K562 (cell line): ENCODE data around the gene MERTK. TPM values are rescaled to one million over a fixed set of nuclear protein-coding genes. Genes with fewer than 3 reads are reported as not detected.

Source experiments
- ATAC-seq: fragments of 200-7000 bp; cut with Tn5 transposase; 3 replicates; pipeline ENCODE4 v1.9.1; 2020; ENCODE audit warnings: moderate library complexity
- BruUV-seq: library from RNA; stranded (reverse); fragments of 400-500 nt; replicated peaks from 2 replicates; lab custom pipeline; 2021; lab: Mats Ljungman, UMichigan
- CTCF ChIA-PET: fragments of 300-600 bp; formaldehyde crosslinking; extraction: SDS; loops from one replicate; lab custom pipeline; 2021; ENCODE audit warnings: low intra/inter-chr PET ratio; lab: Yijun Ruan, JAX
- POLR2A ChIA-PET: fragments of 300-600, 350-650 bp; sonication (Branson Sonifier 250); formaldehyde crosslinking; extraction: SDS; loops from one replicate; lab custom pipeline; 2021; ENCODE audit warnings: antibody characterized with exemption, inconsistent platforms; lab: Yijun Ruan, JAX
- DNase-seq, 4 experiments: peaks; one replicate each; pipeline versions ENCODE4 v3.0.0 to v3.0.0-alpha.2; 2011 to 2018; ENCODE audit warnings: low spot score in 3 of 4, mixed read lengths in 3 of 4; ENCODE audit errors: extremely low read depth in 1 of 4
- FAIRE-seq: peaks from 2 replicates; lab custom pipeline; 2011; peaks lifted over from hg19 to GRCh38; lab: Jason Lieb, UNC
- H2AFZ ChIP-seq: 2 replicates; pipeline ENCODE4 v1.6.0; 2011; ENCODE audit warnings: low read depth, low read length, control low read depth, inconsistent platforms
- H3K27ac ChIP-seq: fragments of 200-600 bp; 3 replicates; pipeline ENCODE4 v1.8.0; 2011; ENCODE audit warnings: low read depth, mild to moderate bottlenecking, control low read depth, inconsistent platforms, low read length, moderate library complexity, mixed read lengths; ENCODE audit errors: extremely low read depth
- H3K27me3 ChIP-seq, 2 experiments: fragments of 300-600 bp in 1 of 2; 2 replicates in 1 of 2; 3 replicates in 1 of 2; pipeline versions ENCODE4 v1.6.0 to v1.8.0; 2011; ENCODE audit warnings: inconsistent platforms in 2 of 2, low read length in 2 of 2, mild to moderate bottlenecking in 1 of 2, mixed read lengths in 1 of 2, moderate library complexity in 1 of 2; ENCODE audit not compliant: control insufficient read depth in 2 of 2, insufficient read depth in 2 of 2
- H3K36me3 ChIP-seq: fragments of 300-600 bp; 3 replicates; pipeline ENCODE4 v1.8.0; 2011; ENCODE audit warnings: mild to moderate bottlenecking, low read length, inconsistent platforms; ENCODE audit not compliant: control insufficient read depth, insufficient read depth
- H3K4me1 ChIP-seq, 2 experiments: fragments of 200-600 bp in 1 of 2; replicated peaks in 1 of 2; 2 replicates in 1 of 2; 3 replicates in 1 of 2; pipeline versions ENCODE4 v1.5.1 to v1.8.0; 2011; ENCODE audit warnings: inconsistent platforms in 2 of 2, low read length in 2 of 2, mild to moderate bottlenecking in 1 of 2, mixed read lengths in 1 of 2, moderate library complexity in 1 of 2; ENCODE audit not compliant: control insufficient read depth in 2 of 2, insufficient read depth in 2 of 2
- H3K4me2 ChIP-seq: 2 replicates; pipeline ENCODE4 v1.6.1; 2011; ENCODE audit warnings: low read length, control low read depth, inconsistent platforms, mixed read lengths; ENCODE audit not compliant: insufficient read depth
- H3K4me3 ChIP-seq: fragments of 200-600 bp; sonication (generic), shearing (Covaris generic); 2 replicates; pipeline ENCODE4 v1.5.1; 2016; ENCODE audit warnings: control low read depth, inconsistent platforms
- H3K79me2 ChIP-seq: fragments of 200-600 bp; 3 replicates; pipeline ENCODE4 v1.8.0; 2011; ENCODE audit warnings: low read length, inconsistent platforms; ENCODE audit not compliant: control insufficient read depth, insufficient read depth
- H3K9ac ChIP-seq, 2 experiments: 2 replicates each; pipeline versions ENCODE4 v1.6.0 to v1.6.1; 2011; ENCODE audit warnings: low read depth in 2 of 2, low read length in 2 of 2, control low read depth in 1 of 2, inconsistent platforms in 1 of 2, mild to moderate bottlenecking in 1 of 2, mixed read lengths in 1 of 2; ENCODE audit not compliant: insufficient read depth in 1 of 2
- H3K9me1 ChIP-seq: one replicate; pipeline ENCODE4 v1.6.0; 2011; ENCODE audit warnings: inconsistent platforms, mild to moderate bottlenecking, low read length, moderate library complexity; ENCODE audit not compliant: control insufficient read depth, insufficient read depth
- H3K9me3 ChIP-seq: replicated peaks from 2 replicates; pipeline ENCODE4 v1.5.1; 2011; ENCODE audit warnings: low read depth, low read length, inconsistent platforms; ENCODE audit not compliant: control insufficient read depth, insufficient read depth
- H4K20me1 ChIP-seq: replicated peaks from 2 replicates; pipeline ENCODE4 v1.6.1; 2011; ENCODE audit warnings: low read length, inconsistent platforms, mixed read lengths; ENCODE audit not compliant: control insufficient read depth, insufficient read depth
- AFF1 ChIP-seq, 2 experiments: fragments of 450-650 bp; IDR thresholded peaks; 2 replicates each; pipeline ENCODE4 v1.6.1; 2018; ENCODE audit warnings: mild to moderate bottlenecking in 2 of 2, low read depth in 1 of 2; ENCODE audit not compliant: partially characterized antibody in 2 of 2
- CUX1 ChIP-seq: fragments of 200-800 bp; sonication (Bioruptor generic); IDR thresholded peaks from 2 replicates; pipeline ENCODE4 v1.6.1; 2016; ENCODE audit warnings: missing genetic modification characterization, missing compliant biosample characterization
- ESRRA ChIP-seq: fragments of 450-650 bp; IDR thresholded peaks from 2 replicates; pipeline ENCODE4 v1.6.1; 2014; ENCODE audit warnings: low read depth, mild to moderate bottlenecking, moderate library complexity, borderline replicate concordance
- KAT2B ChIP-seq: IDR thresholded peaks from one replicate; pipeline ENCODE4 v1.6.1; 2012; ENCODE audit warnings: low read depth, mild to moderate bottlenecking, control low read depth, inconsistent platforms, low read length, moderate library complexity
- MBD1 ChIP-seq: fragments of 250-450 bp; sonication (Bioruptor Pico); IDR thresholded peaks from 2 replicates; pipeline ENCODE4 v1.8.0; 2022; ENCODE audit warnings: inconsistent platforms
- SP1 ChIP-seq: sonication (generic); formaldehyde crosslinking; IDR thresholded peaks from 2 replicates; pipeline ENCODE4 v1.8.1; 2022; ENCODE audit warnings: mild to moderate bottlenecking, missing genetic modification reagents
- ZKSCAN8 ChIP-seq: fragments of 200-800 bp; sonication (Bioruptor generic); IDR thresholded peaks from 2 replicates; pipeline ENCODE4 v1.6.1; 2016; ENCODE audit warnings: missing genetic modification characterization, missing compliant biosample characterization
- ZNF511 ChIP-seq: sonication (generic); formaldehyde crosslinking; IDR thresholded peaks from 2 replicates; pipeline ENCODE4 v1.8.0; 2022; ENCODE audit warnings: mild to moderate bottlenecking, missing genetic modification reagents
- ZNF766 ChIP-seq: fragments of 200-800 bp; sonication (Bioruptor generic); conservative IDR thresholded peaks from 2 replicates; pipeline ENCODE4 v1.6.1; 2016; ENCODE audit warnings: missing genetic modification characterization, missing compliant biosample characterization
- WGBS: fragments of 100-300 bp; shearing (Covaris generic); methylation state at CpG from one replicate; pipeline ENCODE4 v1.1.6; 2016; ENCODE audit warnings: low coverage, mixed read lengths; ENCODE audit not compliant: insufficient coverage; ENCODE audit errors: missing lambda C conversion rate; 5-methylcytosine and 5-hydroxymethylcytosine counted together
- in situ Hi-C: fragments of 300-500 bp; cut with MboI; formaldehyde crosslinking; loops from 4 replicates; pipeline ENCODE4 v1.15.0; 2018; ENCODE audit warnings: inconsistent platforms, mixed read lengths
- intact Hi-C: fragments of 100-400 bp; cut with micrococcal nuclease; formaldehyde crosslinking; loops from 2 replicates; pipeline ENCODE4 v1.14.2; 2022
- polyA plus RNA-seq, 8 experiments: library from polyadenylated mRNA; depleted of rRNA in 4 of 8; stranded (reverse) in 5 of 8; unstranded in 3 of 8; fragments of >200 nt; fragmentation: Nextera tagmentation in 2 of 8; fragmentation: Illumina TruSeq in 1 of 8; extraction: Ambion mirVana in 2 of 8; extraction: Trizol in 1 of 8; gene quantifications; 2 replicates each; pipeline versions ENCODE4 v1.2.1 to v1.2.3, GENCODE V29; 2011 to 2014; ENCODE audit warnings: inconsistent platforms in 1 of 8, missing spikeins in 1 of 8
- total RNA-seq, 7 experiments: library from RNA; depleted of rRNA in 6 of 7; stranded (reverse); fragments of >200 nt in 6 of 7; fragmentation: Illumina TruSeq in 2 of 7; extraction: Trizol in 2 of 7; gene quantifications; 2 replicates each; pipeline versions ENCODE4 v1.2.1 to v1.2.3, GENCODE V29; 2011 to 2021; ENCODE audit warnings: low replicate concordance in 1 of 7

MERTK gene
- total and polyA plus RNA-seq, 9 of the 15 experiments (the other 6 are each of a cell fraction or from before 2014, with no cell fraction given) = 0.23 to 1.6 (median 0.74) TPM

- no TSS peak for BruUV-seq
- H3K27me3 ChIP-seq = no peaks in the 10 kb centered on the region; a peak in 2 of 5 replicates
- H3K4me2 ChIP-seq = no peak overlapping the region
- H2AFZ ChIP-seq = no peak overlapping the region
- no peaks in the 10 kb centered on the region for H4K20me1 ChIP-seq
- ATAC-seq (no peak), FAIRE-seq (no peak), DNase-seq (no peak)
- H3K79me2 ChIP-seq = no peaks in the 10 kb centered on the region
- POLR2A ChIA-PET = interaction anchor here (1.0 kb wide), 1 partner anchor 16 kb away, joined by 6 read pairs; no protein-coding TSS in a partner anchor
- WGBS = 10% methylated on average over 6 of the region's 6 CpGs
- no peaks in the 10 kb centered on the region for H3K9me3 ChIP-seq
- in situ Hi-C loops (no loop called here), intact Hi-C loops (no loop called here)
- no peaks in the 10 kb centered on the region for H3K9me1 ChIP-seq
- H3K4me3 ChIP-seq = no peak overlapping the region
- H3K36me3 ChIP-seq = no peaks in the 10 kb centered on the region
- no peak overlapping the region for H3K27ac ChIP-seq
- peaks cover 6 to 8% of the 10 kb centered on the region in 2 experiments; a peak in 3 of 5 replicates for H3K4me1 ChIP-seq
- no peak overlapping the region for H3K9ac ChIP-seq
- TF ChIP-seq AFF1 (IDR thresholded peaks at IDR 0.05; ENCODE audit: low read depth in 1 of 2, partially characterized antibody in 2 of 2) = no peak
- TF ChIP-seq MBD1 (CRISPR knock-in tag) = no peak
- TF ChIP-seq ZNF766 (CRISPR knock-in tag) = no peak
- no peak for TF ChIP-seq ZNF511
- no peak for TF ChIP-seq ZKSCAN8 (CRISPR knock-in tag)
- no peak for TF ChIP-seq SP1 (CRISPR knock-in tag)
- no peak for TF ChIP-seq CUX1 (CRISPR knock-in tag)
- TF ChIP-seq KAT2B = no peak
- no peak for TF ChIP-seq ESRRA
- CTCF ChIA-PET = no interaction called here
These were observed 32.0 kb downstream of the MERTK start for GRCh38 chr2:111930409-111930808.
